GM21423 (cell line): ENCODE measurements around the gene THOP1.

Source experiments
- ATAC-seq: cut with Tn5 transposase; IDR thresholded peaks from one replicate; pipeline ENCODE4 v1.9.1; 2021; ENCODE audit warnings: mild to moderate bottlenecking, moderate library complexity; ENCODE audit not compliant: unreplicated experiment

THOP1 gene

GRCh38 chr19:2850256-2850925, 65.1 kb downstream of the THOP1 start:
- ATAC-seq = no peak

GRCh38 chr19:2852598-2852997, 67.3 kb downstream of the THOP1 start:
- no peak for ATAC-seq

- ATAC-seq = no peak
These were observed 67.8 kb downstream of the THOP1 start for GRCh38 chr19:2853015-2853606.

GRCh38 chr19:2854849-2855248, 69.5 kb downstream of the THOP1 start:
- ATAC-seq = no peak

GRCh38 chr19:2856457-2857050, 71.3 kb downstream of the THOP1 start:
- ATAC-seq = no peak

GRCh38 chr19:2858864-2859263, 73.6 kb downstream of the THOP1 start:
- no peak for ATAC-seq

- no peak for ATAC-seq
These were observed 78.5 kb downstream of the THOP1 start for GRCh38 chr19:2863816-2864215.
